Stomach (tissue), 4 donors: Measurements from ENCODE around the gene PPP1R13B.

Experiments used
- CTCF ChIP-seq, 7 experiments: fragments of 450-650 bp in 4 of 7; fragments of 200-600 bp in 3 of 7; sonication (generic) in 3 of 7; IDR thresholded peaks; one replicate each; pipeline ENCODE4 v1.5.1; 2016 to 2019; ENCODE audit warnings: antibody characterized with exemption in 7 of 7, control low read depth in 2 of 7, mild to moderate bottlenecking in 1 of 7
- POLR2AphosphoS5 ChIP-seq, 3 donors: sonication (generic); formaldehyde crosslinking; IDR thresholded peaks; one replicate each; pipeline ENCODE4 v1.6.1; 2016; ENCODE audit warnings: antibody characterized with exemption in 3 of 3

GRCh38 chr14:103731916-103732867 lies 115.2 kb downstream of the PPP1R13B start:
- TF ChIP-seq CTCF (IDR thresholded peaks at IDR 0.05) (no peak), POLR2AphosphoS5 (IDR thresholded peaks at IDR 0.05) (no peak)
